GM13977 (cell line): ENCODE data around the gene BPIFB6.

Experiments used
- DNase-seq: peaks from one replicate; pipeline ENCODE4 v3.0.0; 2012; ENCODE audit warnings: low spot score
- CTCF ChIP-seq: IDR thresholded peaks from 2 replicates; pipeline ENCODE4 v1.5.1; 2012; ENCODE audit warnings: mild to moderate bottlenecking, control low read depth; ENCODE audit not compliant: insufficient read depth; ENCODE audit errors: extremely low read depth, missing control alignments
- in situ Hi-C: fragments of 300-500 bp; cut with MboI; formaldehyde crosslinking; loops from one replicate; pipeline ENCODE4 v1.12.0; 2022; ENCODE audit warnings: low sequenced_read_pairs, low pct_unique_long_range_greater_than_20kb, mixed read lengths, inconsistent platforms; ENCODE audit not compliant: unreplicated experiment

Gene BPIFB6

DNA sequence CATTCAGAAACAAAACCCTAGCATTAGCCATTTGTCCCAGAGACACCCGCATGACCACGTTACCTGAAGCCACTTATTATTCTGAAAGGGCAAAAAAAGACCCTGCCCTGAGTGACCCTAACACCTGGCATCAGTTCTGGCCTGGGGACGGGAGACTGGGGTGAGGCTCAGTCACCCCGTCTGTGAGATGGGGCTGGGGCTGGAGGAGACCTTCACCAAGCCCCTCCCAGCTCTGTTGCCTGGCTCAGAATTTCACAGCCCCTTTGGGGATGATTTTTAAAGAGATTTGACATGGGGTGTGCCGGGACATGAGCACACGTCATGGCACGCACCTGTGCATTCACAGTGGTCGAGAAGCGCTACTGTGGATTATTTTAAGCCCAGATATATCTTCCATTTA lies 1.4 kb upstream of the BPIFB6 start:
- in situ Hi-C loops, result no loop called here
- no peak for TF ChIP-seq CTCF

DNA sequence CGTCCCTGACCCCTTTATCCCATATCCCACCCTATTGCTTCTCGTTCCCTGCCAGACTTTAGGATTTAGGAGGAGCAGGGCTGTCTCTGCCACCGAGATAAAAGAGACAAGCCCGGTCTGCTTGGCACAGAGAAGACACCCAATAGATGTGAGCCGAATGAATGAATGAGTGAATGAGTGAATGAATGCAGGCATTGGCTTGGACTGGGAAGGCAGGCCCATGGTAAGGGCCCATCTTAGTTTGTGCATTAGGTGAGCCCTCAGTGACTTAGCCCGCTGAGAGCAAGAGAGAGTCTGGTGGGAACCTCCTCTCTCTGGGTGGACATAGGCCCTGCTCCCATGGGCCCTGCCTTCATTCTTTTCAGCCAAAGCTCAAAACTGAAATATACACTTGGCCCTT lies 879 bp upstream of the BPIFB6 start:
- in situ Hi-C loops, result no loop called here
- TF ChIP-seq CTCF, result no peak
- no peak for DNase-seq

More for the DNA sequence above, 1.4 kb upstream of the BPIFB6 start:
- no peak for DNase-seq

DNA sequence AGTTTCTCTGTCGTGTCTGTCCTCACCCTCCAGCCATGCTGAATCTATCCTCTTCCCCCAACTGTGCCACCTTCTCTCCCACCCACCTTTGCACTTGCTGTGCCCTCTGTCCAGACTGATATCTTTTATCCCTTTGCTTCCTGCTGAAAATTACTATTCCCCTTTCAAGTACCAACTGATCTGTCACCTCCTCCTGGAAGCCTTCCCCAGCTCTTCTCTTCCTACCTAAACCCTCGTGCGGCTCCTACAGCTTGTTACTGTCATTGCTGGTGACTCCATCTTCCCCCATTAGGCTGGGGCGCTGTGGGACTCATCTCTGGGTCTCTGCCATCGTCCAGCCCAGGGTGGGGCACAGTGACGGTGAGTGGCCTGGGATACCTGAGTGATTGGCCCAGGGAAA lies 1.1 kb downstream of the BPIFB6 start:
- in situ Hi-C loops, result no loop called here

GRCh38 chr20:33033381-33033780 lies 1.9 kb downstream of the BPIFB6 start:
- TF ChIP-seq CTCF, result no peak
- in situ Hi-C loops, result no loop called here
- no peak for DNase-seq

More for the DNA sequence above, 1.1 kb downstream of the BPIFB6 start:
- DNase-seq, result no peak
- TF ChIP-seq CTCF, result no peak

- in situ Hi-C loops, result no loop called here
- no peak for TF ChIP-seq CTCF
These were observed 2.7 kb downstream of the BPIFB6 start for GRCh38 chr20:33034115-33034514.

DNA sequence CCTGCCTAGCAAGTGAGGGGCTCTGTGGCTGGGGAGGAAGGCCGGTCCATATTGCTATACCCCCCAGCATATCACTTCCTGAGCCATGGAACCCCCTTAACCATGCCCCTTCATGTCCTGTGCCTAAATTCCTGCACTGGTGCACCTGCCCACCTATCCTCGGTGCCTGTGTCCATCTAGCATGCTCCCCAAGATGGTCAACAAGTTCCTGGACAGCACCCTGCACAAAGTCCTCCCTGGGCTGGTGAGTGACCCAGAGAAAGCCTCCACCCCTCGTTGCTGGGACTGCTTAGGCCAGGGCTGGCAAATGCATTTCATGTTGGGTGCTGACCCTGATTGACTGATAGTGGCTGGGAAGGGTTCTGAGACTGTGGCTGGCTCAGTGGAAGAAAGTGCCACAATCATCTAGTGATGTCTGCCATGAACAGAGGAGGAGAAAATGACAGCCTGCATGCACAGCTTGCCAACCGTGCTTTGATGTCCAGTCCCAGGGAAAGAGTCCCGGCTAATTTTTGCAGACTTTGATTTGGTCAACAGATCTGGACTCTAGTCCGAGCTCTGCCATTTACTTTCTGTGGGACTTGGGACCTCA lies 3.5 kb downstream of the BPIFB6 start:
- in situ Hi-C loops, result no loop called here
- no peak for TF ChIP-seq CTCF
- DNase-seq, result no peak

More at GRCh38 chr20:33034115-33034514, 2.7 kb downstream of the BPIFB6 start:
- no peak for DNase-seq
